ENCODE results near the gene SOX18.

Gene SOX18

DNA sequence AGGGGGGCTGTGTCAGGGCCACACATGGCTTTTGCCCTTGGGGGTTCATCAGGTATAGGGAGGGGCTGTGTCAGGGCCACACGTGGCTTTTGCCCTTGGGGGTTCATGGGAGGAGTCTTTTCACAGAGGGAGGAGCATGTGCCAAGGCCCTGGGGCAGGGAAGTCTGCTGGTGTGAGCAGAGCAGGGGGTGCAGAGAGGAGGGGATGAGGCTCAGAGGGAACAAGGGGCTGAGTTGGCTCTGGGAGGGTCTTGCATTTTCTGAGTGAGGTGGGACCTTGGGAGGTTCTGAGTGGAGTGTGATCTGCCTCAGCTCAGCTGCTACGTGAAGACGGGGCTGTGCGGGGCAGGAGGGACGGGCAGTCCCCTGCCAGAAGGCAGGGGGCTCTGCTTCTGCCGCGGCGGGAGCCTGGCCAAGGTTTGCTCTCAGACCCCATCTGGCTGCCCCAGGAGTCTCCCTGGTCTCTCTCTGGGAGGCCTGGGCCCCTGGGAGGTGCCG is 6.0 kb upstream of the SOX18 start:
- no peak overlapping the region for H3K27ac ChIP-seq
- DNase-seq (ENCODE audit: low read depth, low spot score): no peak

DNA sequence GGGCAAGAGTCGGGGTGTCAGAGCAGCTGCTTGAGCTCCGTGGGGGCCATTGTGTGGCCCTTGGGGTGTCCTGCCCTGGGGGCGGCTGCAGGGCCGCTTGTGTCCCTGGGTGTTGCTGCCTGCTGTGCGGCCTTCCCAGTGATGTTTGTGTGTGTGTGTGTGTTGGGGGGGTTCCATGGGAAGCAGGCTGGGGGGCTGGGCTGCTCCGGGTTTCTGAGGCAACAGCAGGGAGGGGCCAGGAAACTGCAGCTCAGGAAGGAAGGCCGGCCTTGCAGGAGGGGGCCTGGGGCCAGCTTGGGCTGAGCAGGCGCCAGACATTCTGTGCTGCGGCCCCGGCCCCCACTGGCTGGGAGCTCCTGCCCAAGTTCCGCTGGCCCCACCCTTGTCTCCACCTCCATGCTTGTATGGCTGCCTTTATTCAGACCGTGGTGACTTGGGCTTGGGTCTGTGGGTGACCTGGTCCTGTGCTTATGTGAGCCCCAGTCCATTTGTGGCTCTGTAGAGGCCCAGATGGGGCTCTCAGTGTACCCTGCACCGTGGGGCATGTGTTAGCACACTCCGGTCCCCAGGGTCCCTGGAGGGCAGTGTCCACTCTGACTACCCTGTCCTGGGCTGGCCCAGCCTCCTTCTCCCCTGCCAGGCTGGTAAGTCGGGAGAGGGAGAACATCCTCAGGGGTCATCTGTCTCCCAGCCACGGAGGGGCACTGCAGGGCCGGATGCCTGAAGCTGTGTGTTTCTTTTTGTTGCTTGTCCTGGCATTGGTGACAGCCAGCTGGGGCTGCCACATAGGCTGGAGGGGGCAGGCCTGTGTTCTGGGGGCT is 4.6 kb upstream of the SOX18 start:
- no peak for DNase-seq (ENCODE audit: low read depth, low spot score)
- no peak overlapping the region for H3K27ac ChIP-seq

DNA sequence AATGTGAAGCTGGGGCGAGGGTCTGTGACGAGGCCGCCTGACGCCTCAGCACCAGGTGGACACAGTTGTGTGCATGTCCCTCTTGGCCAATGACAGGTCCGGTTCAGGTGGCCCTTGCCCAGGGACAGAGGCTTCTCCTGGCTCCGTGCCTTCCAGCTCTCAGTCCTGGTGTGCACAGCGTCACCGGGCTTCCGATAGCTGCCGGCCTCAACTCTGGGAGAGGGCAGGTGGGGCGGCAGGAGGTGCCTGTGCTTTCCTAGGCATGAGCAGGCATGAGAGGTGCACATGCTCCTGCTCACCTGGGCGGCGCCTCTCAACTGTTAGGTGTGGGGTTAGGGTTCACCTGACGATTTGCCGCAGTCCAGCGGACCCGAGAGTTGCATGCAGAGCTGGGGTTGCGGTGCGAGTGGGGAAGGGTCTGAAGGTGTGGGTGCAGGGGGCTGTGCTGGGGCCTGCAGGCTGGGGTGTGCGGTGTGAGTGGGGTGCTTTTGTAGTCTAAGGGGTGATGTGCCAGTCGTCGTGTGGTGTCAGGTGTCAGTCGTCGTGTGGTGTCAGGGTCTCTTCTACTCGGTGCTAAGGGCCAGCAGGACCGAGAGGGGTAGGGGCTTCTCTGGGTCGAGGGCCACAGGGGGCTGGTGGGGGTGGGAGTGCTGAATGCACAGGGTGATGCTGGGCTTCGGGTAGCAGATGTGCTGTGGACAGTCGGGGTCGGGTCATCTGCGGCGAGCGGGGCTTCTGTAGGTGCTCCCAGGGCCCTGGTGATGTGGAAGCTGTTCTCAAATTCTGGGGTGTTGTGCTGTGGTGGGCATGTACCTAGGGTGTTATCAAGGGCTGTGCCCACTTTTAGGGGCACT is 3.8 kb upstream of the SOX18 start:
- DNase-seq (ENCODE audit: low read depth, low spot score): no peak
- H3K27ac ChIP-seq: no peak overlapping the region

DNA sequence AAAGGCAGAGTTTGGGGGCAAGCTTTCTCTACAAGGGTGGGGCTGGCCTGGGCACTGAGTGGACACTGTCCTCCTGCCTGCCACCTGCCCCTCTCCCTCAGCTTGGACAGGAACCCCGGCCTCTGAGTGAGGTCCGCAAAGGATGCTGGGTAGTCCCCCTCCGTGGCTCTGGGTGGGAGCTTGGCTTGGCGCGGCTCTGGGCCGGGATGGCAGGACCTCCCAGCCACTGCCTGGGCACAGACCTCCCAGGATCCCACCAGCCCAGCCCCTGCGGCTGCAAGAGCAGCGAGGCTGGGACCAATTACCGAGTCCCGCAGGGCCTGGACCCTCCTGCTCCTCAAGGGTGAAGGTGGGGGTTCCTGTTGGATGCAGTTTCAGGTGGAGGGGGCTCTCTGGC is 2.9 kb upstream of the SOX18 start:
- no peak overlapping the region for H3K27ac ChIP-seq
- DNase-seq (ENCODE audit: low read depth, low spot score): no peak

DNA sequence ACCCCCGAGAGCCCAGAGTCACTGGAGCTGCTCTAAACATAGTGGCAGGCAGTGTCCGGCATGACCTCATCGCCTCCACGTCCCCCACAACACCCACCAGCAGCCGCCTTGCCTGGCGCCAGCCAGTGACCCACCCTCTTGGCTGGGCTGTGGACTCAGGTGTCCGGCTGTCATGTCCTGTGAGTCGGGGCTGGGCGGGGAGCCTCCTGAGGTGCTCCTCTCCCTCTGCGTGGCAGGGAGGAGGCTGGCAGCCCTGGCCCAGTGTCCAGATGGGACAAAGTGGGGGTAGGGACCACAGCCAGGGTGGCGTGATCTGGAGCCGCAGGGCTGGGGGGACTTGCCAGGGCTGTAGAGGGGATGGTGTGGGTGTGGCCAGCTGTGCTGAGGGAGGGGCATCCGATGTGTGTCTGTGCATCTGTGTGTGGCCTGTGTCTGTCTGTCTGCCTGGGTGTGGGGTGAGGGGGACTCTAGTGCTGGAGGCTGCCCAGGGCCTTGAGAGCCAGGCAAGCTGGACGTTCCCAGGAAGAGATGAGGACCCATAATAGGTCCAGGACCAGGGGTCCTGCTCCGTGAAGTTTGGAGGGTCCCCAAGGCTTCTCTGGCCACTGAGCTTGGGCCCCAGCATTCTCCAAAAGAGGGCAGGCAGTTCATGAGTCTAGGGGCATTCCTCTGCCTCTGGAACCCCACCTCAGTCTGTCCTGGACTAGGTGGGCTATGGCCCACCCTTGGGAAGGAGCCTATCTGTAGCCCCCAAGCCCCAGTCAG is 2.3 kb upstream of the SOX18 start:
- no peak for DNase-seq (ENCODE audit: low read depth, low spot score)
- no peak overlapping the region for H3K27ac ChIP-seq

DNA sequence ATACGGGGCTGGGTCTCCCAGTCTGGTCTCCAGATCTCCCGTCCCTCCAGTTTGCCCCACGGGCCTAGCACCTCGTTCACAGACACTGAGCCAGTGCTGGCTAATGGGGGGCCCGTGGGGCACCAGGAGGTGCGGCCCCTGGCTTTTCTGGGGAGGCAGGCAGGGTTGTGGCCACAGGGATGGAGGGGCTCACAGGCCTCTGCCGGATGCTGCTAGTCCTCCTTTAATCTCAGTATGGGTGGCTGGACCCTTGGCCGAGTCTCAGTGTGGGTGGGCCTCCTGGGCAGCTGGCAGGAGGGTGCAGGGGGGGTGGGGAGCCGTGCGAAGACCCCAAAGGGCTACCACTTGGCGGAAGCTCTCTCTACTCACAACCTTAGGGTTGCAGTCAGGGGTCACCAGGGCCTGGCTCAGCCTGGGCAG is 1.6 kb upstream of the SOX18 start:
- H3K27ac ChIP-seq: no peak overlapping the region
- no peak for DNase-seq (ENCODE audit: low read depth, low spot score)

DNA sequence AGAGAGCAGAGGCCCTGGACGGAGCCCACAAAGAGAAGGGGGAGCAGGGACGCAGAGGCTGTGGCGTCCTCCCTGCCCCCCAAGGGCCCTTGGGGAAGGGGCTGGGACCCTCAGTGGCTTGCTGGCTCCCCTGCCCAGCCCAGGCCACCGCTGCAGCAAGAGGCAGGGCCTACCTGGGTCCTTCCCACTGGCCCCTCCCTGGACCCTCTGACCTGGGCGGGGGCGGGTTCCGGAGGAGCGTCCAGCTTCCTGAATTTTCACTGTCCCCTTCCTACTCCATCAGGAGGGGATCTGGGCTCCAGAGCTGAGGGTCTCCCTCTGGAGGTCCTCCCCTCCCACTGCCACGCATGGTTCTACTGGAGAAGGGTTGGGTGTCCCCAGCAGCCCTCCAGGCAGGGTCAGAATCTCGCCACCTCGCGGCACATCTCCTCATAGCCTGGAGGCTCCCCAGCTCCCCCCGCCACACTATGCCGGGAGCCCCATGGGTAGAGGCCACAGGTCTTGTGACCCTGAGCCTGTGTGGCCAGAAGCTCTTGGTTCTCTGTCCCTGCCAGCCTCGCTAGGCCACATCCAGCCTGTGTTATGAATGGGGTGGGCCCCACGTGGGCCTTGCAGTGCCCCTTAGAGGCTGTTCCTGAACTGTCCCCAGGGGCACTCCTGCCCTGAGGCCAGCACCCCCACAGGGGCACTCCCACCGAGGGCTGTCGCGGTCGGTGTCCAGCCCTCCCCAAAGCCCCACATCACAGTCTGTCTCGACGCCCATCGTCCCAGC is 1.0 kb upstream of the SOX18 start:
- no peak for DNase-seq (ENCODE audit: low read depth, low spot score)
- H3K27ac ChIP-seq: no peak overlapping the region

DNA sequence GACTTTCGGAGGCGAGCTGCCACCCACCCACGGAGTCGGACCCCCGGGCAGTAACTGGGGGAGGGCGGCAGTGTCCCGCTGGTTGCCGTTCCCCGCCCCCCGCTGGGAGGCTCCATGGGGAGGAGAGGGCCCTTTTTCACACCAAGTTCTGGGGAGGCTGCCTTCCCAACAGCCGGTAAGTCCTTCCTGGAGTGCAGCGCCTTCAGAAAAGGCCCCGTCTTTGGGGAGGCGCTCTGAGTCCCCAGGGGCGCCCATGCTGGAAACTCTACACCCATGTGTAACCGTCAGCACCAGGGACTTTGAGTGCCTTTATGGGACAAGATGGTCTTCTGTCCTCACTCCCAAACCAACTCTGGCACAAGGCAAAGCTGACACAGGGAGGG is 430 bp upstream of the SOX18 start:
- H3K27ac ChIP-seq: no peak overlapping the region
- no peak for DNase-seq (ENCODE audit: low read depth, low spot score)

DNA sequence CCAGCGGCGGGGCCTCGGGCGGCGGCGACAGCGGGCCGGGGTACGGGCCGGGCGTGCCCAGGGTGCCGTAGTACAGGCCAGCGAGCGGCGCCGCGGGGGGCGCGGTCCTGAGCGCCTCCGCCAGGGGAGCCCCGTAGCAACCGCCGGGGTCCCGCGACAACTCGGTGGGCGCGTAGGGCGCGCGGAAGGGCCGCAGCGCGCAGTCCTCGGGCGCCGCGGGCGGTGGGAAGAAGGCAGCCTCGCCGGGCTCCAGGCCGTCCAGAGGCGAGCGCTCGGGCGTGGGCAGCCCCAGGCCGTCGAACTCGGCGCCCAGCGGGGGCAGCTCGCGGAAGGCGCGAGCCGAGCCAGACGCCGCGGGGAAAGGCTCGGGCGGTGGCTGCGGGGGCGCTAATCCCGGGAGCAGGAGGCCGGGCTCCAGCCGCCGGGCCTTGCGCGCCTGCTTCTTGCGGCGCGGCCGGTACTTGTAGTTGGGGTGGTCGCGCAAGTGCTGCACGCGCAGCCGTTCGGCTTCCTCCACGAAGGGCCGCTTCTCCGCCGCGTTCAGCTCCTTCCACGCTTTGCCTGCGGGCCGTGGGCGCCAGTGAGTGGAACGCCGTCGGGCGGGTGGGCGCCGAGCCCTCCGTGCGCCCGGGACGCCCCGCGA is 916 bp downstream of the SOX18 start:
- no peak for DNase-seq (ENCODE audit: low read depth, low spot score)
- no peak overlapping the region for H3K27ac ChIP-seq

DNA sequence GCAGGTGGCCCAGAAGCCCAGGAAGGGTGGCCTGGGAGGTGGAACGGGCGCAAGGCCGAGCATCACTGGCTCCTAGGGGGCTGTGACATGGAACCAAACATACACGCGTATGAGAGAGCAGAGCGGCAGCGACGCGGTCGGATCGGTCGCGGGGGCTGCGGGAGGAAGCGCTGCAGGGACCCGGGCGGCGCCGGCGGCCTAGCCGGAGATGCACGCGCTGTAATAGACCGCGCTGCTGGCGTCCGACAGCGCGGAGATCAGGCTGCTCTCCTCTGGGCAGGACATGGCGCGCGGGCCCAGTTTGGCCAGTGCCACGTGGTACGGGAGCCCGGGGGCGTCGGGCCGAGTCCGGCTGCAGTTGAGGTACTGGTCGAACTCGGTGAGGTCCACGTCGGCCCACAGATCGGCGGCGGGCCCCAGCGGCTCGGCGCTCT is 1.5 kb downstream of the SOX18 start:
- no peak for DNase-seq (ENCODE audit: low read depth, low spot score)
- no peak overlapping the region for H3K27ac ChIP-seq

DNA sequence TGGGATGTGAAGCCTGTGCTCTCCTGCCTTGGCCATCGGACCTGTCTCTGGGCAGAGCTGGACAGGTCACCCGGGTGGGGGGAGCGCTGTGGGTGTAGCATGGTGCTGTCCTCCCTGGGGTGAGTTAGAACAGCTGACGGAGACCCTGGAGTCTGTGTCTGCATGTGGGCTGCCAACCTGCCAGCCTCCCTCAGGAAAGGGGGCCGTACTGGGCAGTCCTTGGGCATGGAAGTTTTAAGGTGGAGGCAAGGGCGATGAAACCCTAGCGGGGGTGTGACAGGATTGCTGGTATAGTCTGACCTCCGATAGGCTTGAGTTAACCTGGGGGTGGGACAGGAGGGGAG is 2.4 kb downstream of the SOX18 start:
- no peak for DNase-seq (ENCODE audit: low read depth, low spot score)
- H3K27ac ChIP-seq: no peak overlapping the region

DNA sequence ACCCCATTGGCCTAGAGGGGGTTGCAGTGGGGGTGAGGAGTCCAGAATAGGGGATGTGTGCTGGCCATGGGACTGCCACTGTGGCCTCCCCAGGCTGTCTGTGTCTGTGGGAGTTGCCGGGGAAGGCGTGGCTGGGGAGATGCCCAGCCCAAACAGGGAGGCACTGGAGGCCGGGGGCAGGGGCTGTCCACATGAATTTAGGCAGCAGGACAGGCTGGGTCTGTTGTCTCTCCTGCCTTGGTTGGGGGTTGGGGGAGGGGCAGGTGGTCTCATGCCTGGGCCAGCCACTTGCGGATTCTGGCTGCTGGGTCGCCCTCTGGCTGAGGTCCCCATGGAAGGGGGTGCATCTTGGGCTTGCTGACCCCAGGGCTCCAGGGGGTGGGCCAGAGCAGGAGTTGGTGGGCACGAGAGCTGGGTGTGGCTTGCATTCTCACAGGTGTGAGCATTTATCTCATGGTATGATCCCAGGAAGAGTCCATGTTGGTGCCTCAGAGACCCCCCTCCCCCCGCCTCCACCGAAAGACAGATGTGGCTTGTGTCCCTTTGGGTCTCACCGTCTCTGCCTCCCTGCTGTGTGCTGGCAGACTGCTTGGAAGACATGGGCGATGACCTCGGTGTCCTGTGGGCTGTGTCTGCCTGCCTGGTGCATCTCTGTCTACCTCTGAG is 4.0 kb downstream of the SOX18 start:
- no peak for DNase-seq (ENCODE audit: low read depth, low spot score)

DNA sequence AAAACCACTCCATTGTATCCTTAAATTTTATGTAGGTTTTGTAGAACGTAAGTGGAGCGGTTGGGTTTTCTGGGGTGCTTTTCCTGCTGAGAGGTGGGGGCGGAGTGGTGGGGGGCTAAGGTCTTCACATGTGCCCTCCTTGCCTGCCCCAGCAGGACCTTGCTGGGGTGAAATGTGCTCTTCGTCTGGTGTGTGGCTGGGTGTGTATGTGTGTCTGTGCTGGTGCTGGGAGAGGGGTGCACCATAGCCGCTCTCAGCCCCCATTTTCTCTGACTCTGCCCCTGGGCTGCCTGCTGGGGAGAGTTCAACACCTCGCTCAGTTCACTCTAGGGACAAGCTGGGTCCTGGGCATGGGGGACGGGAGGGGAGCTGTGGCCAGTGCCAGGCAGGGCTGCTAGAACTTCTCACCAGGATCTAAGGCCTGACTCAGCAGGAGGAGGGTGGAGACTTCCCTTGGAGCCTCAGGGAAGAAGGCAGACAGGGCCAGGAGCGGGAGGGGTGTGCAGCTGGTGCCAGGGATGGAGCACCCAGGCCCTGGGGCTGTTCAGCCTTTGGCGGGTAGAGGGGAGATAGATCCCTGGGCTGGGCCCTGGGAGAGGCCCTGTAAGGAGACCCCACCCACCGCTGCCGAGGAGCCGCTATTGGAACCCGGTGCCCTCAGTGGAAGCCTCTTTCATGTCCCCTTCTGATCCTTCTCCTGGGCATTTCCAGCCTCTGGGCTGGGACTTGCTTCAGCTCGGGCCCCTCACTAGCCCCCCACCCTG is 4.8 kb downstream of the SOX18 start:
- DNase-seq (ENCODE audit: low read depth, low spot score): peak; percentile 18
- H3K27ac ChIP-seq: no peak overlapping the region

More for the DNA sequence above, 4.0 kb downstream of the SOX18 start:
- H3K27ac ChIP-seq: no peak overlapping the region

DNA sequence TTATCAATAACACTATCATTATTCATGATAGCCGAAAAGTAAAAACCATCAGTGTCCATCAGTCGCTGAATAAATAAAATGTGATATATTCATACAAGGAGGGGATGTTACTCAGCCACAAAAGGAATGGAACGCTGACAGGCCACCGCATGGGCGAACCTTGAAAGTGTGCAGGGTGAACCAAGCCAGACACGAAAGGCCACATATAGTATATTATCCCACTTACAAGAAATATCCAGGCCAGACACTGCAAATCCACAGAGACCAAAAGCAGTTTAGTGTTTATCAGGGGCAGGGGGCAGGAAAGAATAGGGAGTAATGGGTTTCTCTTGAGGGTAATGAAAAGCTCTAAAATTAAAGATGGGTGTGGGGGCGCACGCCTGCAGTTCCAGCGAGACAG is 5.7 kb downstream of the SOX18 start:
- H3K27ac ChIP-seq: no peak overlapping the region
- DNase-seq (ENCODE audit: low read depth, low spot score): no peak

DNA sequence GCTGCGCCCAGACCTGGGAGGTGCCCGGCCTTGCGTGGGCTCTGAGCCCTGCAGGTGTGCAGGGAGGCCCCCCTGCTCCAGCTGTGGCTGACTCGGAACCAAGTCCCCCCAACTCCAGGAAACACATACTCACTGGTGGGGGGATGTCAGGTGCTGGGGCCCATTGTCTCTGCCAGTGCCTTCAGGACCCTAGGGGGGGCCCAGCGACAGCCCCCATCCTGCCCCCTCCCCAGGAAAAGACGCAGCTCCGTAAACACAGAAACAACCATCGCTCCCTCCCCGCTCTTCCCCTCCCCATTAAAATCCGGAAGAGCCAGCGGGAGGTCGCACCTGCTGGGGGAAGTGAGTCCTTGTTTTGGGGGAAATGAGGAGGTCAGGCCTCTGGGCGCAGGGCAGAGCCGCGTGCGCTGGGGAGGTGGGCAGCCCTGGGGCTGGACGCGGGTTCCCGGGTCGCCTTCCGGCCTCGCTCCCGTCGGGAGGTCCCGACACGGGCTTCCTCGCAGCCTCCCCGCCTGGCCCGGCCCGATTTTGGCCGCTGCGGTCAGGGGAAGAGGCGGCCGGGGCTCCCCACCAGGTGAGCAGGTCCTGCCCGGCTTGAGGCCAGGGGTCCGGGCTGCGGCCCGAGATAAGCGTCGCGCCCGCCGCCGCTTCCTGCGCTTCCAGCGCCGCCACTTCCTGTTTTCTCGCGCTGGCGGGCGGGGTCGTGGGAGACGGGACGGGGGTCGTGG is 7.2 kb downstream of the SOX18 start:
- no peak for DNase-seq (ENCODE audit: low read depth, low spot score)
- H3K27ac ChIP-seq: no peak overlapping the region

DNA sequence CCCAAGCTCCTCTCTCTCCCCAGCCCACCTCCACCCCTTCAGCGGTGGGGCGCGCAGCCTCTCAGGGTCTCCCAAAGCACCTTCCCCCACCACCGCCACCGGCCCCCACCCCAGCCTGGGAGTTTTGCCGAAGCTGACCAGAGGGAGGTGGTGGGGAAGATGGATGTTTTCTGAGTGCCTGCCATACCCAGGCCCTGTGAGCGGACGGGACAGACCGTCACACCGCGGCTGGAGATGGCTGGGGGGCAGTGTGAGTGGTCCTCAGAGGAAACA is 7.7 kb downstream of the SOX18 start:
- DNase-seq (ENCODE audit: low read depth, low spot score): no peak
- H3K27ac ChIP-seq: no peak overlapping the region

DNA sequence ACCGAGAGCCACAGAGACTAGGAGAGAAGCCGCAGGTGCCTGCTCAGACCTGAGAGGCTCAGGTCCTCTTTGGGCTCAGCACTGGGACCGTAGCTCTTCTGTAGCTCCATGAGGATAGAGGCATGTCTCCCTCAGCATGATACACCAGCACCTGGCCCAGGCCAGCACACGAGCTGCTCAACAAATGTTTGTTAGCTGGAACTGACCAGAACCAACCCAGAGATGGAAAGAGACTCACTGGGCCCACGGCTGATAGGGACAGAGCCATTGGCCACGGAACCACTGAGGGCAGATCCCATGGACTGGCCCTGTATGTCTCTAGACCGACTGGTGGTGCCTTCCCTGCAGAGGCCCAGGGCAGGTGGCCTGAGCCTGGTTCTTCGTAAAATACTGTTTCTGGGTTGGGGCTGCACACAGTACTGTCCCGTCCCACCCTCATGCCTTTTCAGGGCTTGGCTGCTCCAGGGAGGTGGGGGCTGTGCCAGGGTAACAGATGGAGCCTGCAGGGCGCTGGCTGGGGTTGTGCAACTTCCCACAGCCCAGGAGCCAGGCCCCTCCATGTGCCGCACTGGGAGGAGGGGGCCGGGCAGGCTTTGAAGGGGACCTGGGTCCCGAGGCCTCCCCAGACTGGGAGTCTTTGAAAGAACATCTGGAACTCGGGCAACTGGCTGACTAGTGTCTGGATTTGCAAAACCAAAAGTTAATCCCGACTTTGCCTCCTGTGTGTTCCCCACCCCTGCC is 8.2 kb downstream of the SOX18 start:
- no peak for DNase-seq (ENCODE audit: low read depth, low spot score)
- no peak overlapping the region for H3K27ac ChIP-seq

All from epithelial cell of prostate (primary cell).